Spleen (tissue), 7 donors: ENCODE measurements around the gene AMPD1.

Experiments
- POLR2A ChIP-seq, 3 donors: fragments of 450-650 bp; IDR thresholded peaks; one replicate each; pipeline ENCODE4 v1.5.1; 2017; ENCODE audit warnings: antibody characterized with exemption in 3 of 3, mild to moderate bottlenecking in 1 of 3
- POLR2AphosphoS5 ChIP-seq, 3 donors: sonication (generic); formaldehyde crosslinking; IDR thresholded peaks; one replicate each; pipeline ENCODE4 v1.5.1; 2017; ENCODE audit warnings: antibody characterized with exemption in 3 of 3
- TF ChIP-seq, protein P1 (sequence below), 11 experiments: fragments of 200-600 bp in 7 of 11; fragments of 450-650 bp in 4 of 11; sonication (generic) in 4 of 11; IDR thresholded peaks in 8 of 11; conservative IDR thresholded peaks in 3 of 11; 1 replicate in 7 of 11; 2 replicates in 4 of 11; pipeline versions ENCODE4 v1.4.0 to v1.8.0; 2016 to 2021; ENCODE audit warnings: antibody characterized with exemption in 11 of 11, inconsistent platforms in 4 of 11, mild to moderate bottlenecking in 1 of 11
- donor health status: DM: no; HTN: no; CAD: no; lungs with moderate emphysema.
- donor health status: DM: no; HTN: no; CAD: no.
- donor health status: DM: no; HTN: no; CAD: no.

DNA sequence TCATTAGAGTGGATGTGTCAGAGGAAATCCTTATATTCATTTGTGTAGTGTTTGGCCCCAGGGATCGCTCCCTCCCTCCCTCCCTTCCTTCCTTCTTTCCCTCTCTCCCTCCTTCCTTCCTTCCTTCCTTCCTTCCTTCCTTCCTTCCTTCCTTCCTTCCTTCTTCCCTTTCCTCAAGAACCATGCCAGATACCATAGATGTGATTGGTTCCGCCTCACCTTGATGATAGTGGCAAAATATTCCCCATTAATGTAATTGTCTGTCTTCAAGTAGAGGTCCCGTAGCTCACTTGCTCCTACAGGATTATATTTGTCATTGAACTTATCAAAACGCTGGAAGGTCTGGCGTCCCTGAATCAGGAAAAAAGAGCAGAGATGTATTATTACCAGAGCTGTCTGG, 17.7 kb downstream of the AMPD1 start:
- TF ChIP-seq, protein P1, sequence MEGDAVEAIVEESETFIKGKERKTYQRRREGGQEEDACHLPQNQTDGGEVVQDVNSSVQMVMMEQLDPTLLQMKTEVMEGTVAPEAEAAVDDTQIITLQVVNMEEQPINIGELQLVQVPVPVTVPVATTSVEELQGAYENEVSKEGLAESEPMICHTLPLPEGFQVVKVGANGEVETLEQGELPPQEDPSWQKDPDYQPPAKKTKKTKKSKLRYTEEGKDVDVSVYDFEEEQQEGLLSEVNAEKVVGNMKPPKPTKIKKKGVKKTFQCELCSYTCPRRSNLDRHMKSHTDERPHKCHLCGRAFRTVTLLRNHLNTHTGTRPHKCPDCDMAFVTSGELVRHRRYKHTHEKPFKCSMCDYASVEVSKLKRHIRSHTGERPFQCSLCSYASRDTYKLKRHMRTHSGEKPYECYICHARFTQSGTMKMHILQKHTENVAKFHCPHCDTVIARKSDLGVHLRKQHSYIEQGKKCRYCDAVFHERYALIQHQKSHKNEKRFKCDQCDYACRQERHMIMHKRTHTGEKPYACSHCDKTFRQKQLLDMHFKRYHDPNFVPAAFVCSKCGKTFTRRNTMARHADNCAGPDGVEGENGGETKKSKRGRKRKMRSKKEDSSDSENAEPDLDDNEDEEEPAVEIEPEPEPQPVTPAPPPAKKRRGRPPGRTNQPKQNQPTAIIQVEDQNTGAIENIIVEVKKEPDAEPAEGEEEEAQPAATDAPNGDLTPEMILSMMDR (IDR thresholded peaks at IDR 0.05 in 8 of 11, conservative IDR thresholded peaks at IDR 0.05 in 3 of 11) = no peak
- TF ChIP-seq POLR2A (IDR thresholded peaks at IDR 0.05) (no peak), POLR2AphosphoS5 (IDR thresholded peaks at IDR 0.05) (no peak)
